ENCODE results near the gene SLX4IP.

DNA sequence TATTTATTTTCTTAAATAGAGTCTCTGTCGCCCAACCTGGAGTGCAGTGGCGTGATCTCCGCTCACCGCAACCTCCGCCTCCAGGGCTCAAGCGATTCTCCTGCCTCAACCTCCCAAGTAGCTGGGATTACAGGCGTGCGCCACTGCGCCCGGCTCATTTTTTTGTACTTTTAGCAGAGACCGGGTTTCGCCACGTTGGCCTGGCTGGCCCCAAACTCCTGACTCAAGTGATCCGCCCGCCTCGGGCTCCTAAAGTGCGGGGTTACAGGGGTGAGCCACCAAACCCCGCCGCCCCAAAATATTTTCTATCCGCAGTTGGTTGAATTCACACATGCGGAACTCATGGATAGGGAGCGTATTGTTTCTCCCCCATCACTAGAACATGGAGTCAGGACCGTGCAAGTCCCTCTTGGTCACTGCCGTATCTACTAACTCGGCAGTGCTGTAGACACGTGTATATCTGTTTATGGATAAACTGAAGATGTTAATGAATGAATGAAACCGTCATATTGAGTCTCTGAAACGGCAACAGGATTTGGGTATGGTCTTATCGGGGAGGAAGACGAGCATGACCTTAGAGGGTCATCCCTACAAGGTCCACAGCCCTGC is 2.0 kb upstream of the SLX4IP start:
- TF ChIP-seq PRDM10 (CRISPR knock-in tag; IDR thresholded peaks at IDR 0.05; ENCODE audit: low read depth): 0 out of 2 replicates have a peak, but pooled peaks have one; percentile 6
- 0 out of 2 replicates have a peak, but pooled peaks have one; percentile 3 for TF ChIP-seq NFYB (CRISPR knock-in tag; IDR thresholded peaks at IDR 0.05)
- TF ChIP-seq, protein P1, sequence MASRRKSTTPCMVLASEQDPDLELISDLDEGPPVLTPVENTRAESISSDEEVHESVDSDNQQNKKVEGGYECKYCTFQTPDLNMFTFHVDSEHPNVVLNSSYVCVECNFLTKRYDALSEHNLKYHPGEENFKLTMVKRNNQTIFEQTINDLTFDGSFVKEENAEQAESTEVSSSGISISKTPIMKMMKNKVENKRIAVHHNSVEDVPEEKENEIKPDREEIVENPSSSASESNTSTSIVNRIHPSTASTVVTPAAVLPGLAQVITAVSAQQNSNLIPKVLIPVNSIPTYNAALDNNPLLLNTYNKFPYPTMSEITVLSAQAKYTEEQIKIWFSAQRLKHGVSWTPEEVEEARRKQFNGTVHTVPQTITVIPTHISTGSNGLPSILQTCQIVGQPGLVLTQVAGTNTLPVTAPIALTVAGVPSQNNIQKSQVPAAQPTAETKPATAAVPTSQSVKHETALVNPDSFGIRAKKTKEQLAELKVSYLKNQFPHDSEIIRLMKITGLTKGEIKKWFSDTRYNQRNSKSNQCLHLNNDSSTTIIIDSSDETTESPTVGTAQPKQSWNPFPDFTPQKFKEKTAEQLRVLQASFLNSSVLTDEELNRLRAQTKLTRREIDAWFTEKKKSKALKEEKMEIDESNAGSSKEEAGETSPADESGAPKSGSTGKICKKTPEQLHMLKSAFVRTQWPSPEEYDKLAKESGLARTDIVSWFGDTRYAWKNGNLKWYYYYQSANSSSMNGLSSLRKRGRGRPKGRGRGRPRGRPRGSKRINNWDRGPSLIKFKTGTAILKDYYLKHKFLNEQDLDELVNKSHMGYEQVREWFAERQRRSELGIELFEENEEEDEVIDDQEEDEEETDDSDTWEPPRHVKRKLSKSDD (CRISPR knock-in tag; IDR thresholded peaks at IDR 0.05; ENCODE audit: low read depth): no peak
- TF ChIP-seq STAT5B (CRISPR knock-in tag; IDR thresholded peaks at IDR 0.05): no peak
- TF ChIP-seq ZNF263 (CRISPR knock-in tag; IDR thresholded peaks at IDR 0.05): peak; percentile 88
- TF ChIP-seq, protein P2, sequence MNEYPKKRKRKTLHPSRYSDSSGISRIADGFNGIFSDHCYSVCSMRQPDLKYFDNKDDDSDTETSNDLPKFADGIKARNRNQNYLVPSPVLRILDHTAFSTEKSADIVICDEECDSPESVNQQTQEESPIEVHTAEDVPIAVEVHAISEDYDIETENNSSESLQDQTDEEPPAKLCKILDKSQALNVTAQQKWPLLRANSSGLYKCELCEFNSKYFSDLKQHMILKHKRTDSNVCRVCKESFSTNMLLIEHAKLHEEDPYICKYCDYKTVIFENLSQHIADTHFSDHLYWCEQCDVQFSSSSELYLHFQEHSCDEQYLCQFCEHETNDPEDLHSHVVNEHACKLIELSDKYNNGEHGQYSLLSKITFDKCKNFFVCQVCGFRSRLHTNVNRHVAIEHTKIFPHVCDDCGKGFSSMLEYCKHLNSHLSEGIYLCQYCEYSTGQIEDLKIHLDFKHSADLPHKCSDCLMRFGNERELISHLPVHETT (CRISPR knock-in tag; conservative IDR thresholded peaks at IDR 0.05): no peak
- no peak for TF ChIP-seq YY1 (IDR thresholded peaks at IDR 0.05; ENCODE audit: insufficient read depth, insufficient replicate concordance, low read depth, low read length)
